Muscle of leg (tissue), 11 donors: ENCODE data around the gene GRHPR. TPM values are rescaled to one million over a fixed set of nuclear protein-coding genes. Genes with fewer than 3 reads are reported as not detected.

Source experiments
- DNase-seq: peaks from one replicate; pipeline ENCODE4 v3.0.0; 2013
- H3K27ac ChIP-seq: one replicate; pipeline ENCODE4 v1.5.1; 2013; ENCODE audit warnings: mild to moderate bottlenecking, low read length, control low read depth
- H3K27me3 ChIP-seq: one replicate; pipeline ENCODE4 v1.6.1; 2013; ENCODE audit warnings: low read length; ENCODE audit not compliant: control insufficient read depth, insufficient read depth
- H3K36me3 ChIP-seq: one replicate; pipeline ENCODE4 v1.6.1; 2013; ENCODE audit warnings: low read length; ENCODE audit not compliant: control insufficient read depth, insufficient read depth
- H3K4me1 ChIP-seq: one replicate; pipeline ENCODE4 v1.6.1; 2013; ENCODE audit warnings: low read length; ENCODE audit not compliant: control insufficient read depth, insufficient read depth
- H3K4me3 ChIP-seq: one replicate; pipeline ENCODE4 v1.5.1; 2013; ENCODE audit warnings: low read length, control low read depth
- H3K9me3 ChIP-seq: replicated peaks from 2 replicates; pipeline ENCODE4 v1.6.1; 2013; ENCODE audit warnings: low read depth, low read length; ENCODE audit not compliant: control insufficient read depth
- WGBS: methylation state at CpG from one replicate; pipeline ENCODE4 v1.1.5; 2013; ENCODE audit warnings: missing lambda C conversion rate; ENCODE audit not compliant: insufficient coverage; 5-methylcytosine and 5-hydroxymethylcytosine counted together
- polyA plus RNA-seq, 8 donors: library from polyadenylated mRNA; unstranded; fragments of 120-200 nt; gene quantifications; one replicate each; pipeline versions ENCODE4 v1.2.1 to v1.2.3, GENCODE V29; 2013; ENCODE audit warnings: inconsistent platforms in 1 of 8, low replicate concordance in 1 of 8; ENCODE audit not compliant: insufficient read length in 8 of 8, insufficient read depth in 1 of 8
- total RNA-seq: library from RNA; stranded (reverse); fragments of 120-200 nt; gene quantifications from one replicate; pipeline ENCODE4 v1.2.4, GENCODE V29; 2013

GRHPR gene
- total and polyA plus RNA-seq, 9 donors, result 108 to 134 (median 120) TPM

- Histone ChIP-seq H3K36me3 (no peaks in the 10 kb centered on the region), H3K4me1 (no peaks in the 10 kb centered on the region), H3K27ac (no peak overlapping the region), H3K27me3 (no peaks in the 10 kb centered on the region), H3K9me3 (no peaks in the 10 kb centered on the region), H3K4me3 (no peak overlapping the region)
- DNase-seq, result no peak
- 75% methylated on average over 10 of the region's 11 CpGs for WGBS
Observed at GRCh38 chr9:37381094-37381741, 41.3 kb upstream of the GRHPR start.

- Histone ChIP-seq H3K4me3 (no peak overlapping the region), H3K27ac (no peak overlapping the region), H3K36me3 (no peaks in the 10 kb centered on the region), H3K9me3 (no peaks in the 10 kb centered on the region), H3K4me1 (no peaks in the 10 kb centered on the region), H3K27me3 (no peaks in the 10 kb centered on the region)
- DNase-seq, result no peak
- WGBS, result 67% methylated on average over 6 of the region's 14 CpGs
Observed at GRCh38 chr9:37382161-37382981, 40.1 kb upstream of the GRHPR start.

GRCh38 chr9:37382982-37383357 lies 39.5 kb upstream of the GRHPR start:
- no peak for DNase-seq
- Histone ChIP-seq H3K36me3 (no peaks in the 10 kb centered on the region), H3K4me1 (no peaks in the 10 kb centered on the region), H3K27me3 (no peaks in the 10 kb centered on the region), H3K27ac (no peak overlapping the region), H3K9me3 (no peaks in the 10 kb centered on the region), H3K4me3 (no peak overlapping the region)
- 44% methylated on average over 5 of the region's 5 CpGs for WGBS

- 67% methylated on average over 3 of the region's 6 CpGs for WGBS
- DNase-seq, result no peak
Observed at GRCh38 chr9:37383393-37383792, 39.1 kb upstream of the GRHPR start.

GRCh38 chr9:37383876-37384746 lies 38.4 kb upstream of the GRHPR start:
- Histone ChIP-seq H3K36me3 (no peaks in the 10 kb centered on the region), H3K4me1 (no peaks in the 10 kb centered on the region), H3K9me3 (no peaks in the 10 kb centered on the region), H3K4me3 (no peak overlapping the region), H3K27ac (no peak overlapping the region), H3K27me3 (no peaks in the 10 kb centered on the region)
- DNase-seq, result no peak
- 72% methylated on average over 8 of the region's 12 CpGs for WGBS

More at GRCh38 chr9:37383393-37383792, 39.1 kb upstream of the GRHPR start:
- Histone ChIP-seq H3K27me3 (no peaks in the 10 kb centered on the region), H3K36me3 (no peaks in the 10 kb centered on the region), H3K4me3 (no peak overlapping the region), H3K4me1 (no peaks in the 10 kb centered on the region), H3K27ac (no peak overlapping the region), H3K9me3 (no peaks in the 10 kb centered on the region)

- 64% methylated on average over 6 of the region's 6 CpGs for WGBS
- Histone ChIP-seq H3K27me3 (no peaks in the 10 kb centered on the region), H3K36me3 (no peaks in the 10 kb centered on the region), H3K27ac (no peak overlapping the region), H3K4me1 (no peaks in the 10 kb centered on the region), H3K4me3 (no peak overlapping the region), H3K9me3 (no peaks in the 10 kb centered on the region)
- no peak for DNase-seq
Observed at GRCh38 chr9:37385286-37385685, 37.2 kb upstream of the GRHPR start.

GRCh38 chr9:37386988-37387387 lies 35.5 kb upstream of the GRHPR start:
- no peaks in the 10 kb centered on the region for H3K36me3 ChIP-seq
- 59% methylated on average over 10 of the region's 10 CpGs for WGBS
- H3K9me3 ChIP-seq, result no peaks in the 10 kb centered on the region
- H3K27ac ChIP-seq, result no peak overlapping the region
- H3K4me3 ChIP-seq, result no peak overlapping the region
- H3K27me3 ChIP-seq, result no peaks in the 10 kb centered on the region
- no peaks in the 10 kb centered on the region for H3K4me1 ChIP-seq
- DNase-seq, result no peak

- H3K4me1 ChIP-seq, result no peaks in the 10 kb centered on the region
- no peaks in the 10 kb centered on the region for H3K27me3 ChIP-seq
- H3K9me3 ChIP-seq, result no peaks in the 10 kb centered on the region
- no peak for DNase-seq
- H3K27ac ChIP-seq, result no peak overlapping the region
- no peaks in the 10 kb centered on the region for H3K36me3 ChIP-seq
- no peak overlapping the region for H3K4me3 ChIP-seq
- WGBS, result 18% methylated on average over 5 of the region's 7 CpGs
Observed at GRCh38 chr9:37390759-37391158, 31.7 kb upstream of the GRHPR start.

GRCh38 chr9:37392272-37392671 lies 30.2 kb upstream of the GRHPR start:
- Histone ChIP-seq H3K36me3 (no peaks in the 10 kb centered on the region), H3K4me3 (no peak overlapping the region), H3K9me3 (no peaks in the 10 kb centered on the region), H3K4me1 (no peaks in the 10 kb centered on the region), H3K27ac (no peak overlapping the region), H3K27me3 (no peaks in the 10 kb centered on the region)
- no CpG with 5 or more reads among the region's 8 CpGs for WGBS
- DNase-seq, result no peak

GRCh38 chr9:37395229-37395628 lies 27.3 kb upstream of the GRHPR start:
- Histone ChIP-seq H3K4me1 (no peaks in the 10 kb centered on the region), H3K27ac (no peak overlapping the region), H3K4me3 (no peak overlapping the region), H3K36me3 (no peaks in the 10 kb centered on the region), H3K9me3 (no peaks in the 10 kb centered on the region), H3K27me3 (no peaks in the 10 kb centered on the region)
- WGBS, result 38% methylated on average over 7 of the region's 12 CpGs
- DNase-seq, result no peak
